SKM-1 (cell line): ENCODE results near the gene DUSP23.

Experiments
- DNase-seq: peaks from one replicate; lab custom pipeline; 2025; ENCODE audit not compliant: unreplicated experiment; lab: John Stamatoyannopoulos, UW

DUSP23 gene

GRCh38 chr1:159827102-159827490 lies 46.3 kb downstream of the DUSP23 start:
- no peak for DNase-seq

- no peak for DNase-seq
Observed at GRCh38 chr1:159827549-159827948, 46.8 kb downstream of the DUSP23 start.

GRCh38 chr1:159828176-159828575 lies 47.4 kb downstream of the DUSP23 start:
- no peak for DNase-seq

GRCh38 chr1:159828581-159829272 lies 48.0 kb downstream of the DUSP23 start:
- DNase-seq: no peak

- DNase-seq: peak; percentile 96
Observed at GRCh38 chr1:159829273-159829634, 48.5 kb downstream of the DUSP23 start.

- DNase-seq: no peak
Observed at GRCh38 chr1:159829822-159830465, 49.2 kb downstream of the DUSP23 start.

- no peak for DNase-seq
Observed at GRCh38 chr1:159830722-159831121, 50.0 kb downstream of the DUSP23 start.

GRCh38 chr1:159831412-159832141 lies 50.8 kb downstream of the DUSP23 start:
- no peak for DNase-seq
